ENCODE measurements around the gene NME7.
"Not testable (repeated sequence)": the region's sequence is repeated elsewhere in the genome, so short reads cannot be mapped to it uniquely, and the experiment has no call there.

NME7 gene

DNA sequence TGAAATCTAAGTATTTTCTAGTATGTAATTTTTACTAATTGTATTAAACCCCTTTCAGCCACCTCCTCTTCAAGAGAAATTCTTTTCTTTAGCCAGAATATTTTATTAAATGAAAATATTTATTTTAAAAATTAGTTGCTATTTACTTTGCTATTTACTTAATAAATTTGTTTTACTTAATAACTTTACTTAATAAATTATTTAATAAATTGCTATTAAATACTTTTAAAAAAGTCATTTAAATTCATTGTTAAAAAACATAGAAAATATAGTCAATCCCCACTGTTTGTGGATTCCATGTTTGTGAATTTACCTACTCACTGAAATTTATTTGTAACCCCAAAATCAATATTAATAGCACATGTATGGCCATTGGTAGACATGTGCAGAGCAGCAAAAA is 155.5 kb downstream of the NME7 start:
- no peak for DNase-seq

- DNase-seq: no peak
Measured at GRCh38 chr1:169207797-169208520, 159.6 kb downstream of the NME7 start.

DNA sequence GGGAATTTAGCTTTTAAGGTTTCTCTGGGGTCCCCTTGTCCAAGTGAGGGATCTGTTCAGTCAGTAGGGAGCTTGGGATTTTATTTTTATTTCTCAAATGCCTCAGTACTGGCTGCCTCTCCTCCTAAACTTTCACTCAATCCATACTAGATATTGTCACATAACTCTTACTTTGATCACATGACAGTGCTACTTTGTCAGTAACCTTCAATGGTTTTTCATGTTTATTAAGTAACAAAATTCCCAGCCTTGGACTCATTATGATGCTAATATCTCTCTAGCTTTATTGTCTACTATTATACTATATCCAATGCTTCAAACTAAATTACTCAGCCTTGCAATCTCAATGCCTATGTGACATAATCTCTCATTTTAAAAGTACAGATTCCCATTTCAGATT is 163.4 kb downstream of the NME7 start:
- DNase-seq: no peak

GRCh38 chr1:169202791-169203665 is 164.6 kb downstream of the NME7 start:
- no peak for DNase-seq

DNA sequence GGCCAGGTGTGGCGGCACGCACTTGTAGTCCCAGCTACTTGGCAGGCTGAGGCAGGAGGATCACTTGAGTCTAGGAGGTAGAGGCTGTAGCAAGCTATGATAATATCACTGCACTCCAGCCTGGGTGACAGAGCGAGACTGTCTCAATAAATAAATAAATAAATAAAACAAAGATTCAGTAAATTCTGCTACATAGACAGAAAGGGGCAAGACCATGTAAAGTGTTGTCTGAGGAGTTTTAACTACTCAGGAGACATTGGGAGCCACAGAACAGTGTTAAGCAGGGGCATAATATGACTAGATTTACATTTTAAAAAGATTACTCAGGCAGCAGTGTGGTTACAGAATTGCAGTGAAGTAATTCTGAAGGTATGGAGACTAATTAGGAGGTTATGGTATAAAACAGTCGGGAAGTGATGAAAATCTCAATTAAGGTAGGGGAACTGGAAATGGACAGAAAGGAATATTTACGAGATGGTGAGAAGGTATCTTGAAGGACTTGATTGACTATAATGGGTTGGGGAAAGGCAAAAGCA is 166.4 kb downstream of the NME7 start:
- no peak for DNase-seq

DNA sequence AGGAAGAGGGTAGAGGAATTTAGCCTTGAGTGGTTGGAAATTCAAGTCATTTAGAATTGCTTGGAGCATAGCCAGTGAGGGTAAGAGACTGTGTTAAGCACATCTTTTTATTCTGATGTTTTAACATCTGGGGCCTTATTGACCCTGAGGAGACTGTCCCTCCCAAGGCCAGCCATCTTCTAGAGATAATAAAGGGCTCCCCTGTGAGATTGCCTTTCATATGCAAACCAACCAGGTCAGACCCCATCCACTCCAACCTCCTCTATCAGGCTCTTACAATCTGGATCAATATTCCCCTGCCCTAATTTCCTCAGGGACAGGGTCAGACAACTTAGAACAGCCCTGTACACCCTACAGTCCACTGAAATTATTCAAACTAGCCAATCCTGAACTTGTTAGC is 167.3 kb downstream of the NME7 start:
- DNase-seq: no peak

DNA sequence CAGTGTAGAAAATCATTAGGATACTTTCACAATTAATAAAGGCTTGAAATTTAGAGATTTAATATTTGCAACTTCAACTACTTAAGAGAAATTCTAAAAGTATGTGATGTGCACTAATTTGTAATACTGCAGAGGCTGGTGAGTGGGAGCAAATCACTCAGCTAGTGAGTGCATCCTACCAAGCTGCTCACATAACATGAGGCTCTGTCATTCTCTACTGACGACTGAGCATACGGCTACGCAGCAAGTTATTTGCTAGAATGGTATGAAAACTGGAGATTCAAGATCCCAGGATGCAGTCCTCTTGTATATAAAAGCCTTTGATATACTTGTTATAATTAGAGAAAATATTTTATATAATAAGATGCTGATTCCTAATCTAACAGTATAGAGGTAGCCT is 171.0 kb downstream of the NME7 start:
- no peak for DNase-seq

DNA sequence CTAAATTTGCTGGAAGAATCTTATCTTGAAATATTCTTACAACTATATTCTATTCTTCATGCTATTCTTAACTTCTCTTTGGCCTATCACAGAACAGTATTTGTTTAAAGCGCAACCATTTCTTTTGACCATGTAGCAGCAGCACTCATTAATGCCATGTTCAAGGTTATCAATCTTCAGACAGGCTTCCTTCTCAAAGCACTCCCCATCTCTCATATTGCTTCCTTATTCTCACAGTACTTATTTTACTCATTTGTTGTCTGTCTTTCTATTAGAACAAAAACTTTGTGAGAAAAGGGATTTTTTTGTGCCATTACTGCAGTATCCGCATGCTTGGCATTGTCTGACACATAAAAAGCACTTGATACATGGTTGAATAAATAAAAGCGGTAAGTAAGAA is 171.4 kb downstream of the NME7 start:
- DNase-seq: no peak

DNA sequence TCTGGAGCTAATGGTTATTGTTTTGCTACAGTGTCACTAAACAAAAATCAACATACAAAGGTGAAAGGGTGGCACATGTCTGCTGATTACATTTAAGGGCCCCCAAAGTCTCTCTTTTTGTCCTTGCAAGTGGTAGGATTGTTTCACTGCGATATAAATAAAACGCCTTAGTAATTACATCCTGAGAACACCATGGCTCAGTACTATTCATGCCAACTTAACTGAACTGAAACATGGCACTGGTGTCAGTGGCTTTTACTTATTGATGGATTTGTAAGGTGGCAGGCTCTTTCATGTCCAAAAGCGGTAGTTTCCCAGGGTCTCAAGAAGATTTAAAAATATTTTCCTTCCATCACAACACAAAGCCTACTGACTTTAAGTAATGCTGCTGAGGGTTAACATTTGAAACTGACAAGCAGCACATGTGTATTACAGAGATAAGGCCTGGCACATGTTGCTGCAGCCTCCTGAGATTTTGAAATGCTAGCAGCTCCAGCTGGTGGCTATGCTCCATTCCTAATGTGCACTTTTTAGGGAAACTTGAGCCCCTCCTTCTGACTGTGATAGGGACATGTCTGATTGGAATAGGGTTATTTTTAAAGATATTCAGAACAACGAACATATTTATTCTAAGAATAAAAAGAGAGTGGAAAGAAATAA is 174.3 kb downstream of the NME7 start:
- no peak for DNase-seq

DNA sequence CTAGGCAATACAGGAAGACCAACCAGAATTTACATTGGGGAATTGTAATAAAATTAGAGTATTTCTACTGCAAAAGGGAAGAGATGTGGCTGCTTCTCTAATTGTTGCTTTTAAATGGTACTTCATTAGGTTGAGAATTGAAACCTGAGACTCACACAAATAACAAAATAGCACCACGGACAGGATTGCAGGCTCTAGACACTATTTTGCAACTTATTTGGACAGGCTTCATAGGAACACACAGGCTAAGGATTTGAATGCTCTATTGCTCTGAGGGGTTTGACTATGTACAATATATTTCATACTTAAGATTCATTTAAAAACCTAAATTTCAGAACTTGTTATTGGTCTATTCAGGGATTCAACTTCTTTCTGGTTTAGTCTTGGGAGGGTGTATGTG is 181.5 kb downstream of the NME7 start:
- DNase-seq: no peak

DNA sequence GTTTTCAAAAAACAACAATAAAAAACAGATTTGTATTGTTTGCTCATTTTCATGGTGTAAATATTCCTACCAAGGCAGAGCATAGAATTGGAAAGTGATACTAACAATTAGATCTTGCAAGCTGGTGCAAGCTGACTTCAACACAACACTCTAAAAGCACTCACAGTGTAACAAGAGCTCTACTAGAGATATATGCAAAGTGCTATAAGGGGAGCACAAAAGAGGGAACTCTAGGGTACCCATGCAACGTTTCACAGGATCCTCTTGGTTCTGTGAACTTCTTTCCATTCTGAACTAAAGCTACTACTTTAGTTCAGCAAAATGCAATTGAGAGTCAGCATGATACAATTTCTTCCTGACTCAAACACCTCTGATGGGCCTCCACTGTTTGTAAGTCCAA is 182.8 kb downstream of the NME7 start:
- DNase-seq: no peak

- DNase-seq: no peak
Measured at GRCh38 chr1:169180174-169180573, 187.4 kb downstream of the NME7 start.

- not testable (repeated sequence) for DNase-seq
Measured at GRCh38 chr1:169179431-169179830, 188.2 kb downstream of the NME7 start.

- DNase-seq: no peak
Measured at GRCh38 chr1:169175461-169175860, 192.1 kb downstream of the NME7 start.

GRCh38 chr1:169163059-169163458 is 204.5 kb downstream of the NME7 start:
- DNase-seq: no peak

GRCh38 chr1:169161496-169162194 is 206.0 kb downstream of the NME7 start:
- no peak for DNase-seq

GRCh38 chr1:169160845-169161495 is 206.6 kb downstream of the NME7 start:
- no peak for DNase-seq

GRCh38 chr1:169156580-169156979 is 211.0 kb downstream of the NME7 start:
- DNase-seq: no peak

GRCh38 chr1:169155675-169156074 is 211.9 kb downstream of the NME7 start:
- no peak for DNase-seq

GRCh38 chr1:169151338-169151837 is 216.2 kb downstream of the NME7 start:
- no peak for DNase-seq

DNA sequence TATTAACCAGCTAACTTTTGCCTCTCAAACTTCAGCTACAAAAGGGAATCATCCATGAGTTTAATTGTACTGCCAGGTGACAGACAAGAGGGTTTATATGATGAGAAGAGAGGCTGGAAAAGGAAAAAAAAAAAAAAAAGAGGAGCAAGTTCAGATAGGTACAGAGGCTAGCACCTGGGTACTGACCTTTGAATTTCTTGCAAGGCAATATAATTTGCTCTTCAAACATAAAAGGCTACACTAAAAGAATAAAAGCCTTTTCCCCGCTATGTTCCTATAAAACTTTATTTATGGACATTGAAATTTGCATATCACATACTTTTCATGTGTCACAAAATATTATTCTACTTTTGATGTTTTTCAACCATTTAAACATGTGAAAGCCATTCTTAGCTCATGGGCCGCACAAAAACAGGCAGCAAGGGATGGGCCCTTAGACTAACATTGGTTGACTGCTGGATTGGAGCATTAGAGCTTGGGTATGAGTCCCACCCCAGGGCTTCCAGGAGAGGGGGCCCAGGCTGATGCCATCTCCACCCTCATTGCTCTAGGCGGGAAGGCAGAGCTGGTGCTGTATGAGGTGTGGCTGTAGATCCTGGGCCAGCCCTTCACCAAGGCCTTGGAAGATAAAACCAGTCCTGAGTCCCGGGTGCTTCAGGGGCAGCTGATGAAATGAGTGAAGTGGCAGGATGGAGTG is 216.8 kb downstream of the NME7 start:
- DNase-seq: no peak
